ENCODE measurements around the gene SLC1A5. TPM values are rescaled to one million over a fixed set of nuclear protein-coding genes. Genes with fewer than 3 reads are reported as not detected.
A peak's percentile ranks its signal among the peaks of the same experiment; 100 is the strongest.

Gene SLC1A5
- polyA plus RNA-seq, 2 of the 4 experiments (the other 2 are of a cell fraction): 184 to 302 TPM

DNA sequence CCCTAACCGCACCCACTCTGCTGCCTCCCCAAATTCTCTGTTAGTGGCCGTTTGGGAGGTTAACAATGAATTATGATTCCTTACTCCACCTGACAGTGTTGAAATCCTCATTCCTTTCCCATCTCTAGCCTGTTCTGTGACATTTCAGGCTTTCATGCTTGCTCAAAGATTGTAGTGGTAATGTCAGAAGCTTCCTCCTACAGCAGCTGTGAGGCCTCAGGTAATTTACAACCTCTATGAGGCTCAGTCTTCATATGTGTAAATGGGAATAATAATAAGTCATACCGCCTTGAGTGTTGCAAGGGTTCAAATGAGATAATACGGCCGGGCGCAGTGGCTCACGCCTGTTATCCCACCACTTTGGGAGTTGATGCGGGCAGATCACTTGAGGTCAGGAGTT is 977 bp upstream of the SLC1A5 start:
- POLR2A ChIA-PET: interaction anchor here (0.9 to 3.5 kb wide), 7 partner anchors 23 to 212 kb away, joined by 3 to 78 read pairs (median 6); partner anchors contain the start of gene AP2S1
- CTCF ChIA-PET: interaction anchor here (0.9 to 13.9 kb wide), 13 partner anchors 8 to 202 kb away, joined by 4 to 159 read pairs (median 8); no protein-coding TSS in a partner anchor
- Histone ChIP-seq H3K4me2 (no peak overlapping the region), H3K4me3 (no peak overlapping the region), H3K4me1 (peaks cover 36% of the 10 kb centered on the region), H3K9me3 (no peaks in the 10 kb centered on the region), H3K27ac (peak overlapping the region in 1 of 2 experiments; percentile 58; a peak in 1 of 6 replicates)
- WGBS (ENCODE audit: missing lambda C conversion rate): 91% methylated on average over 8 of the region's 8 CpGs
- FAIRE-seq: no peak
- TF ChIP-seq JUN (IDR thresholded peaks at IDR 0.05) (no peak), ZFP36 (IDR thresholded peaks at IDR 0.05; ENCODE audit: borderline replicate concordance, partially characterized antibody) (no peak), RAD21 (conservative IDR thresholded peaks at IDR 0.05 in 1 of 2, IDR thresholded peaks at IDR 0.05 in 1 of 2) (no peak), EHF (CRISPR knock-in tag; IDR thresholded peaks at IDR 0.05) (no peak), JUNB (IDR thresholded peaks at IDR 0.05) (no peak), GATA3 (IDR thresholded peaks at IDR 0.05; ENCODE audit: borderline replicate concordance) (no peak), KDM5A (IDR thresholded peaks at IDR 0.05) (no peak), PHF8 (IDR thresholded peaks at IDR 0.05; ENCODE audit: borderline replicate concordance, low read depth) (no peak), CBX8 (IDR thresholded peaks at IDR 0.05) (no peak)
- TF ChIP-seq, protein P1, sequence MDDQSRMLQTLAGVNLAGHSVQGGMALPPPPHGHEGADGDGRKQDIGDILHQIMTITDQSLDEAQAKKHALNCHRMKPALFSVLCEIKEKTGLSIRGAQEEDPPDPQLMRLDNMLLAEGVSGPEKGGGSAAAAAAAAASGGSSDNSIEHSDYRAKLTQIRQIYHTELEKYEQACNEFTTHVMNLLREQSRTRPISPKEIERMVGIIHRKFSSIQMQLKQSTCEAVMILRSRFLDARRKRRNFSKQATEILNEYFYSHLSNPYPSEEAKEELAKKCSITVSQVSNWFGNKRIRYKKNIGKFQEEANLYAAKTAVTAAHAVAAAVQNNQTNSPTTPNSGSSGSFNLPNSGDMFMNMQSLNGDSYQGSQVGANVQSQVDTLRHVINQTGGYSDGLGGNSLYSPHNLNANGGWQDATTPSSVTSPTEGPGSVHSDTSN (IDR thresholded peaks at IDR 0.05): no peak
- DNase-seq (ENCODE audit: low read depth in 1 of 2, low spot score in 1 of 2): no peak
- no peak for ATAC-seq

DNA sequence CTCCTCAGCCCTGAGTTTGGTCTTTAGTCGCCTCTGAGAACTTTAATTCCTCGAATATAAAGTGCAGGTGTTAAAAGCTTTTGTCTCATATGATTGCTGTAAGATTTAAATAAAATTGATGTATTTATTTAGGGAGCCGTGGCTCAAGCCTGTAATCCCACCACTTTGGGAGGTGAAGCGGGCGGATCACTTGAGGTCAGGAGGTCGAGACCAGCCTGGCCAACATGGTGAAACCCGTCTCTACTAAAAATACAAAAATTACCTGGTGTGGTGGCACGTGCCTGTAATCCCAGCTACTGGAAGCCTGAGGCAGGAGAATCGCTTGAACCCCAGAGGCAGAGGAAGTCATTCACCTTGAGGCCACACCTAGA is 559 bp upstream of the SLC1A5 start:
- TF ChIP-seq, protein P2, sequence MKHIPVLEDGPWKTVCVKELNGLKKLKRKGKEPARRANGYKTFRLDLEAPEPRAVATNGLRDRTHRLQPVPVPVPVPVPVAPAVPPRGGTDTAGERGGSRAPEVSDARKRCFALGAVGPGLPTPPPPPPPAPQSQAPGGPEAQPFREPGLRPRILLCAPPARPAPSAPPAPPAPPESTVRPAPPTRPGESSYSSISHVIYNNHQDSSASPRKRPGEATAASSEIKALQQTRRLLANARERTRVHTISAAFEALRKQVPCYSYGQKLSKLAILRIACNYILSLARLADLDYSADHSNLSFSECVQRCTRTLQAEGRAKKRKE (CRISPR knock-in tag; IDR thresholded peaks at IDR 0.05; ENCODE audit: low read depth): no peak
- no peak for TF ChIP-seq PHF8 (IDR thresholded peaks at IDR 0.05; ENCODE audit: borderline replicate concordance, low read depth)
- TF ChIP-seq MYC (IDR thresholded peaks at IDR 0.05; ENCODE audit: borderline replicate concordance, low read length): no peak
- no peak for TF ChIP-seq RFX5 (IDR thresholded peaks at IDR 0.05)
- TF ChIP-seq FOXS1 (CRISPR knock-in tag; IDR thresholded peaks at IDR 0.05): no peak
- no peak for TF ChIP-seq MAZ (IDR thresholded peaks at IDR 0.05; ENCODE audit: borderline replicate concordance, low read depth, low read length)
- no peak for TF ChIP-seq CBX8 (IDR thresholded peaks at IDR 0.05)
- TF ChIP-seq, protein P3, sequence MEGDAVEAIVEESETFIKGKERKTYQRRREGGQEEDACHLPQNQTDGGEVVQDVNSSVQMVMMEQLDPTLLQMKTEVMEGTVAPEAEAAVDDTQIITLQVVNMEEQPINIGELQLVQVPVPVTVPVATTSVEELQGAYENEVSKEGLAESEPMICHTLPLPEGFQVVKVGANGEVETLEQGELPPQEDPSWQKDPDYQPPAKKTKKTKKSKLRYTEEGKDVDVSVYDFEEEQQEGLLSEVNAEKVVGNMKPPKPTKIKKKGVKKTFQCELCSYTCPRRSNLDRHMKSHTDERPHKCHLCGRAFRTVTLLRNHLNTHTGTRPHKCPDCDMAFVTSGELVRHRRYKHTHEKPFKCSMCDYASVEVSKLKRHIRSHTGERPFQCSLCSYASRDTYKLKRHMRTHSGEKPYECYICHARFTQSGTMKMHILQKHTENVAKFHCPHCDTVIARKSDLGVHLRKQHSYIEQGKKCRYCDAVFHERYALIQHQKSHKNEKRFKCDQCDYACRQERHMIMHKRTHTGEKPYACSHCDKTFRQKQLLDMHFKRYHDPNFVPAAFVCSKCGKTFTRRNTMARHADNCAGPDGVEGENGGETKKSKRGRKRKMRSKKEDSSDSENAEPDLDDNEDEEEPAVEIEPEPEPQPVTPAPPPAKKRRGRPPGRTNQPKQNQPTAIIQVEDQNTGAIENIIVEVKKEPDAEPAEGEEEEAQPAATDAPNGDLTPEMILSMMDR (IDR thresholded peaks at IDR 0.05): no peak
- TF ChIP-seq BHLHE40 (IDR thresholded peaks at IDR 0.05; ENCODE audit: low read depth, low read length): no peak
- TF ChIP-seq, protein P4, sequence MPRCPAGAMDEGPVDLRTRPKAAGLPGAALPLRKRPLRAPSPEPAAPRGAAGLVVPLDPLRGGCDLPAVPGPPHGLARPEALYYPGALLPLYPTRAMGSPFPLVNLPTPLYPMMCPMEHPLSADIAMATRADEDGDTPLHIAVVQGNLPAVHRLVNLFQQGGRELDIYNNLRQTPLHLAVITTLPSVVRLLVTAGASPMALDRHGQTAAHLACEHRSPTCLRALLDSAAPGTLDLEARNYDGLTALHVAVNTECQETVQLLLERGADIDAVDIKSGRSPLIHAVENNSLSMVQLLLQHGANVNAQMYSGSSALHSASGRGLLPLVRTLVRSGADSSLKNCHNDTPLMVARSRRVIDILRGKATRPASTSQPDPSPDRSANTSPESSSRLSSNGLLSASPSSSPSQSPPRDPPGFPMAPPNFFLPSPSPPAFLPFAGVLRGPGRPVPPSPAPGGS (IDR thresholded peaks at IDR 0.05): no peak
- TF ChIP-seq, protein P5, sequence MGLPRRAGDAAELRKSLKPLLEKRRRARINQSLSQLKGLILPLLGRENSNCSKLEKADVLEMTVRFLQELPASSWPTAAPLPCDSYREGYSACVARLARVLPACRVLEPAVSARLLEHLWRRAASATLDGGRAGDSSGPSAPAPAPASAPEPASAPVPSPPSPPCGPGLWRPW (IDR thresholded peaks at IDR 0.05): no peak
- TF ChIP-seq, protein P6, sequence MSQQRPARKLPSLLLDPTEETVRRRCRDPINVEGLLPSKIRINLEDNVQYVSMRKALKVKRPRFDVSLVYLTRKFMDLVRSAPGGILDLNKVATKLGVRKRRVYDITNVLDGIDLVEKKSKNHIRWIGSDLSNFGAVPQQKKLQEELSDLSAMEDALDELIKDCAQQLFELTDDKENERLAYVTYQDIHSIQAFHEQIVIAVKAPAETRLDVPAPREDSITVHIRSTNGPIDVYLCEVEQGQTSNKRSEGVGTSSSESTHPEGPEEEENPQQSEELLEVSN (IDR thresholded peaks at IDR 0.05; ENCODE audit: borderline replicate concordance, low read depth): no peak
- TF ChIP-seq KDM5A (IDR thresholded peaks at IDR 0.05): no peak
- FAIRE-seq (no peak), DNase-seq (ENCODE audit: low read depth in 1 of 2, low spot score in 1 of 2) (no peak), ATAC-seq (no peak)
- Histone ChIP-seq H3K4me1 (peaks cover 40% of the 10 kb centered on the region), H3K27ac (peak overlapping the region in 1 of 2 experiments; percentile 58; a peak in 3 of 6 replicates), H3K4me2 (peak overlapping the region; percentile 44), H3K9me3 (no peaks in the 10 kb centered on the region), H3K4me3 (no peak overlapping the region)
- POLR2A ChIA-PET: interaction anchor here (0.6 to 3.5 kb wide), 38 partner anchors 8 to 325 kb away, joined by 3 to 78 read pairs (median 4); partner anchors contain the start of genes AP2S1, ARHGAP35 and ZC3H4
- whole genome bisulfite sequencing (ENCODE audit: missing lambda C conversion rate): 83% methylated on average over 9 of the region's 9 CpGs
- CTCF ChIA-PET: interaction anchor here (0.7 to 13.9 kb wide), 11 partner anchors 8 to 202 kb away, joined by 3 to 159 read pairs (median 9); no protein-coding TSS in a partner anchor

All from A549 (cell line).